Stimulated activated CD4-positive, alpha-beta T cell treated with anti-CD3 and anti-CD28 coated beads, Interleukin-12 subunit alpha, Interleukin-12 subunit beta, amount 100 ng/mL, for 48 hours (primary cell): Measurements from ENCODE around the gene SLC35E2B.

Source experiments
- DNase-seq, 3 donors: peaks; one replicate each; pipeline ENCODE4 v3.0.0-alpha.2; 2020; ENCODE audit warnings: low read depth in 2 of 3, low spot score in 1 of 3

SLC35E2B gene

DNA sequence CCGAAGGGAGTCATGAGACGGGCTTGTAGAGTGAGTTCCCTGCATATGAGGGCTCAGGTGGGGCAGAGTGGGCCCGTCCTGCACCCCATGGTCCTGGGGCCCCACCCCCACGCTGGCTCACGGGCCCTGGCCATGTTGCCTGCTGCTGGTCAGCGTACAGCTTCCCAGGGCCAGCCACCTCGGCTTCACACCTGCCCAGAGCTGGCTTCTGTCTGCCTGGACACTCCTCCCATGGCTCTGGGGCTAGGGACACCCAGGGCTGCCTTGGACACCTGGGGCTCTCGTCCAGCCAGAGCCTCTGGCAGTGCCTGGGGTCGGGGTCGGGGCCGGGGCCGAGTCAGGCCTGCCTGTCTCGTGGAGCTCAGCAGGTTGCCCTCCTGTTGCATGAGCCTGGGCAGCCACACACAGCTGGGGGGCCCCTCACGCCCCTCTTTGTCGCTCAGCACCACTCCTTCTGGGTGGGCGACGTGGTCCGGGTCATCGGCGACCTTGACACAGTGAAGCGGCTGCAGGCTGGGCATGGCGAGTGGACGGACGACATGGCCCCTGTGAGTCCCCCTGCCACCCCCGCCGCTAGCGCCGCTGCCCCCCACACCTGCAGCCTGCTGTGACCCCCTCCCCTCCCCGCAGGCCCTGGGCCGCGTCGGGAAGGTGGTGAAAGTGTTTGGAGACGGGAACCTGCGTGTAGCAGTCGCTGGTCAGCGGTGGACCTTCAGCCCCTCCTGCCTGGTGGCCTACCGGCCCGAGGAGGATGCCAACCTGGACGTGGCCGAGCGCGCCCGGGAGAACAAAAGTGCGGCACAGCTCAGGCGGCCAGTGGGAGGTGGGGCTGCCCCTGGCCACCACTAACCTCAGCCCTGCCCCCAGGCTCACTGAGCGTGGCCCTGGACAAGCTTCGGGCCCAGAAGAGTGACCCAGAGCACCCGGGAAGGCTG lies 66.1 kb downstream of the SLC35E2B start:
- DNase-seq: no peak

DNA sequence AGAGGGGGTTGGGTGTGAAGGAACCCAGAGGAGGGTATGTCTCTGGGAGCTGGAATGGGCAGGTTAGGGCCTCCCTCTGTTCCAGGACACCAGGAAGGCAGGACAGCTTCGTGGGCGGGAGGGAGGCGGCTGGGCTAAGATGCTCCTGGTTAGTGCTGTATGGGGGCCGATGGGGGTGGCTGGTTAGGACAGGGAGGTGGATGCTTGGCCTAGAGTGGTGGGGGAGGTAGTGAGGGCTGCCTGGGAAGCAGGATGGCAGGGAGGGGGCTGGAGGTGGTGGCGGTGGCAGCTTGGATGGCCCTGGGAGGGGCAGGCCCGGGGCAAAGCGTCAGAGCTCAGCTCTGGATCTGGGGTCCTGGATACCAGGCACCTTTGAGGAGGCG lies 66.8 kb downstream of the SLC35E2B start:
- DNase-seq: no peak

DNA sequence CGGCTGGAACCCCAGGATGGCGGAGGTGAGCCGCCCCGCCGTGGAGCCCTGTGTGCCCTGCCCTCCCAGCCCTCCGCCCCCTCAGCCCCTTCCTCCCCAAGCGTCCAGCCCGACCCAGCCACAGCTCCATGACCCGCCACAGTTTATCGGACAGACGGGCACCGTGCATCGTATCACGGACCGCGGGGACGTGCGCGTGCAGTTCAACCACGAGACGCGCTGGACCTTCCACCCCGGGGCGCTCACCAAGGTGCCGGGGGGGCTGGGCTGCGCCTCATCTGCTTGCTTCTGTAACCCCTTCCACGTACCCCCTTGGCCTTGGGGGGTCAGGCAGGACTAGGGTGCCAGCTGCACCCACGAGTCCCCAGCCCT lies 67.2 kb downstream of the SLC35E2B start:
- DNase-seq: no peak

DNA sequence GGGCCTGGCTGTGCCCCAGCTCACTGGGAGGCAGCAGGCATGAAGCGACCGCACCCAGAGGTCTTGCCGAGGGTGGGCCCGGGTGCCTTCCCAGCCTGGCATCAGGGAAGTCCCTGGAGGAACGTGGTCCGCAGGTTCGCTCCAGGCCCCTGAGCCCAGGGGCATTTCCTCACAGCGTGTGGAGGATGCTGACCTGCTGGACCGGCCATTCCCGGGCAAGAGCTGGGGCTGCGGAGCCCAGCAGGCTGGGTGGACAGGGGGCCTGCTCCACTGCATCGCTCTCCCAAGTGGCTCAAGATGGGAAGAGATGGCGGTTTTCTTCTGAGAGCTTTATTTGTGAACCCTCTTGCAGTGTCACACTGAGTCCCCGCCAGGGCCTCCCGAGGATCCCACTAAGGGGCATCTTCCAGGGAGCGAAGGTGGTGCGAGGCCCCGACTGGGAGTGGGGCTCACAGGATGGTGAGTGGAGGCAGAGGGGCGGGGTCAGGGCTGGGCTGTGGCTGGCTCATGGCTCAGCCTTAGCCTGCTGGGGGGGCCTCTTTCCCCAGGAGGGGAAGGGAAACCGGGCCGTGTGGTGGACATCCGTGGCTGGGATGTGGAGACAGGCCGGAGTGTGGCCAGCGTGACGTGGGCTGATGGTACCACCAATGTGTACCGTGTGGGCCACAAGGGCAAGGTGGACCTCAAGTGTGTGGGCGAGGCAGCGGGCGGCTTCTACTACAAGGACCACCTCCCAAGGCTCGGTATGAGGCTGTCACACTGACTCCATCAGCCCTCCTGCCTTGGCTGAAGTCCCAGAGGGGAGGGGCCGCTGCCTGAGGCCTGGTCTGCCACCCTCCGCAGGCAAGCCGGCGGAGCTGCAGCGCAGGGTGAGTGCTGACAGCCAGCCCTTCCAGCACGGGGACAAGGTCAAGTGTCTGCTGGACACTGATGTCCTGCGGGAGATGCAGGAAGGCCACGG lies 67.9 kb downstream of the SLC35E2B start:
- DNase-seq: no peak

DNA sequence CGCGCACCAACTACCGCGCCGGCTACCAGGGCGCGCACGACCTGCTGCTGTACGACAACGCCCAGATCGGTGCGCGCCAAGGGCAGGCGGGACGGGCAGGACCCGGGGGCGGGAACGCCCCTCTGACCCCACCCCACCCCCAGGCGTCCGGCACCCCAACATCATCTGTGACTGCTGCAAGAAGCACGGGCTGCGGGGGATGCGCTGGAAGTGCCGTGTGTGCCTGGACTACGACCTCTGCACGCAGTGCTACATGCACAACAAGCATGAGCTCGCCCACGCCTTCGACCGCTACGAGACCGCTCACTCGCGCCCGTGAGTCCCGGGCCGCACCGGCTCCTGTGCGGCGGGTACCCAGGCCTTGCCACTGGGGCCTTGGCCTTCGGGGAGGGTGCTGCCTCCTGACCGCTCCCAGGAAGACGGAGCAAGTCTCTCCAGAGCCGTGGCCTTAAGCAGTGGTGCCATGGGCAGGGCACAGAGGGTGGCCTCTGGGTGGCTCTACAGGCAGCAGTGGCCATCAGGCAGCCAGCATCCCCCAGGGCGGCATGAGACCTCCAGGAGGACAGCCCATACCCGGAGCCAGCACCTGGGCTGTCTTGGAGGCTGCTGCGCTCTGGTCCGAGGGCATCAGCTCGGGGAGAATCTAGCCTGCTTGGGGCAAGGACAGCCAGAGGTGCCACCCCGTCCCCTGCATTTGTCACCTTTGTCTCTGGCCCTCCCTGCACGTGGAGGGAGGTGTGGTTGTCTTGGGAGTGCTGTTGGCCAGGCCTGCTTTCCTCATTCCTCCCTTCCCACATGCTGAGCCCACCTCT lies 68.8 kb downstream of the SLC35E2B start:
- DNase-seq: no peak

DNA sequence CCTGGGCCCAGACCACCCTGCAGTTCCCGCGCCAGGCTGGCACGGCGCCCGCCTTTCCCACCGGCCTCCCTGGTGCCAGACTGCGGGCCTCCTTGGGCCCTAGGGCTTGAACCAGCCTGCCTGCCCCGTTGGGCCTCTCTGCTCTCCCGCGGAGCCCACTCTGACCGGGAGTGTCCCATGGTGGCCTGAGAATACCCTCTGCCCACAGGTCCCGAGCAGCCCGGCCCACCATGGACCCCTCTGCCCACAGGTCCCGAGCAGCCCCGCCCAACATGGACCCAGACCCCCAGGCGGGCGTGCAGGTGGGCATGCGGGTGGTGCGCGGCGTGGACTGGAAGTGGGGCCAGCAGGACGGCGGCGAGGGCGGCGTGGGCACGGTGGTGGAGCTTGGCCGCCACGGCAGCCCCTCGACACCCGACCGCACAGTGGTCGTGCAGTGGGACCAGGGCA lies 69.4 kb downstream of the SLC35E2B start:
- no peak for DNase-seq

DNA sequence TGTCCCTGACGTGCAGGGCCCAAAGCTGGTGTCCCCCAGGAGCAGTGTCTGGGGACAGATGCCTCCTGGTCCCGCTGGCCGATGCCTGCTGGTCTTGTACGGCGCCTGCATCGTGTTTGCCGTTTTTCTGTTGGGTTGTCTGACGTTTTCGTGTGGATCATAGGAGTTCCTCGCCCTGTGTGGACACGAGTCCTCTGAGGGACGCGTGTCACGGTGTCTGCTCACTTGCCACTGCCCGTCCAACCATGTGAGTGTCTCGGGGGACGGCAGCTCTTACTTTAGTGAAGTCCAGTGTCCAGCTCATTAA lies 69.9 kb downstream of the SLC35E2B start:
- DNase-seq: no peak

DNA sequence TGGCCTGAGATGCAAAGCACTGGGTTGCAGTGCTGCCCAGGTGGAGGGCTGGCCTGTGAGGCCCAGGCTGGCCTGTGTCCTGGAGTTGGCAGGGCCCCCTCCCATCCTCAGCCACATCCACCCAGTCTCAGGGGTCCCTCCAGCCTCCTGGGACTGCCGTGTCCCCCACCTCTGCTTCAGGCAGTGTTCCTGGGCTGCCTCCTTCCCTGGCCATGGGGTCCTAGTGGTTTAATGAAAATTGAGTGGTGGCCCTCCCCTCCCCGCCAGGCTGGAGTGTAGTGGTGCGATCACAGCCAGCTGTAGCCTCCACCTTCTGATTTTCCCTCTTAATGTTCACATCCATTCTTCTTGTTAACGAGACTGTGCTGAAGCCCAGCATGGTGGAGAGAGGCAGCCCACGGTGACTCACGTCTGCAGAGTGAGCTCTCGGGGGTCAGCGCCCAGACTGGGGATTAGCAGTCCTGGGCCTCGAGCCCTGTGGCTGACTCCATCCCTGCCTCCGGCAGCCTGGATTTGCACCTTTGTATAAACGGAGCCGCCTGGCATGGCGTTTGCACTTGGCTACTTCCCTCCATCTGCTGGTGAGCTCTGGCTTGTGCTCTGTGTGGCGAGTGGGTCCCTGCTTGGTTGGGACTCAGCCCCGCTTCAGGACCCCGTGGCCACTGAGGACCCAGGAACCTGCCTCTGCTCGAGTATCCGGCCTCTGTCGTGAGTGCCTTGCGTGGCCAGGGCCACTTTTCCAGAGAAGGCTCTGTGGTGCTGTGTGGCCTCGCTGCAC lies 70.4 kb downstream of the SLC35E2B start:
- DNase-seq: no peak

DNA sequence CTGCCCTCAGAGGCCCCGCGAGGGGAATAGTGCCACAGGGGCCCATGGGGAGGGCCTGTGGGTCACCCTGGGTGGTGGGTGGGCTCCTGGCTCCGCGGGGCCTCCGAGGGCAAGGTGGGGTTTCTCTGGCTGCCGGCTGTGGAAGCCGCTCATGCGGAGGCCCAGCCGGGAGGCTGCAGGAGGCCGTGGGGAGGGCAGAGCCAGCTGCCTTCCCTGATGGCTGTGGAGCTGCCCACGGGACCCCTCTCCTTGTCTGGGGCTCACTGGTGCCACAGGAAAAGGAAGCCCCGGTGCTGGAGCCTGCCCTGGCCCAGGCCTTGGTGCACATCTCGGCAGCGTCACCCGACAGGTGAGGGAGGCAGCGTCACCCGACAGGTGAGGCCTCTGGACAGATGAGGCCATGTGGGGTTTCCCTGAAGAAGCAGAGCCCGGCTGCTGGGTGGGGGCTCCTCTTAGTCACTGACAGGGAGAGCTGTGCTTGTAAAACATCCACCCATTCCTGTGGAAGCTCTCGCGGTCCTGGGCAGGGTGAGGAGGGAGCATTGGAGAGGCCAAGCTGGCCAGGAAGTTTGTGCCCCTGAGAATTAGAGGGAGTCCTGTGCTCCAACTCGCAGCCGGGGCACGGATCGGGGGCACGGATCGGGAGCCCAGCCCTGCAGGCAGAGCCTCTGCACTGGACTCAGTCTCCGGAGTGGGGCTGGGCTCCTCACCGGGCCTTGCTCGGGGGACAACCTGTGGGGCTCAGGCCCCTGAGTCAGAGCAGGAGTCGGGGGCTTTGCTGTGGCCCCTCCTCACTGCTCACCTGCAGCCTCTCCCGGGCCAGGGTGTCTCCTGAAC lies 71.2 kb downstream of the SLC35E2B start:
- DNase-seq: no peak

DNA sequence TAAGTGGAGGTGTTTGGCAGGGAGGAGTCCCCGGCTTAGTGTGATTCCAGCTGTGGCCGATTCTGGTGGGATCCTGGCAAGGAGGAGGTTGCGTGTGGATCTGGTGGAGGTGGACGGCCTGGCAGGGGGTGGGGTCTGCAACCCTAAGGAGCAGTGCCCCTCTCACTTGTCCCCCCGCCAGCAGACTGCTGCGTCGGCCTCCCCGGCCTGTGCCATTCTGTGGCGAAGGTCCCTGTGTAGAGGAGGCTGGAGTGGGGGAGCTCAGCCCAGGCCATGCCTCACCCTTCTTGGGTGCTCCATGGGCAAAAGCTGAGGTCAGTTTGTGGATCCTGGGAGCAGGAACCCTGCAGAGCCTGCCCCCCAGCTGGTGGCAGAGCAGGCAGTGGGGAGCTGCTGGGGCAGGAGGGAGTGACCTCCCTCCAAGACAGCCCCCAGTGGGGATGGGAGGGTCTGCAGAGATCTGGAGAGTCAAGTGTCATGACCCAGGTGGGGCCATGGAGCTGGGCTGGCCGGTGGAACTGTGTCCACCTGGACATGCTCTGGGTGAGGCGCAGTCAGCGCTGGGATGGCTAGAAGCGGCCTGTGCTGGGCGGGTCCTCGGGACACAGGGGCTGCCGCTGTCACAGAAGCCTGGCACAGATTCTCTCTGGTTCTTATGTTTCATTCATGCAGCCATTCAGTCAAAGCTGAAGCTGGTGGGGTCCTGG lies 72.0 kb downstream of the SLC35E2B start:
- no peak for DNase-seq

DNA sequence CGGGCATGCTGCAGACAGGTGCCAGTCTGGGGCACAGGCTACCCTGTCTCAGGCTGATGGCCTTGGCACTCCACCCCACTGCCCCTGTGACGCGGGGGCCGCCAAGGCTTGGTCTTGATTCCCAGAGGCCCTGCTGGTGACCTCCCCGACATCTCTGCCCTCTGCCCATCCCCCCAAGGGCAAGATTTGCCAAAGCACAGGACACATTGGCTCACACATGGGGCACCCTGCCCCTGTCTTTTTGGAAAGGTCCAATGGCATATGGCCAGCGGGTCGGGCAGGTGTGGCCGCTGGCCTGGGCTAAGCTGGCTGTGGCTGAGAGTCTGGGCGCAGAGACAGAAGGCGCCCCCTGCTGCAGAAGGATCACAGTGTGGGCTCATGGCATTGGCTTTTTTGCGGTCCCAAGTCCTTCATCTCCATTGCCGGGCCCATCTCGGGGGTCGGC lies 72.7 kb downstream of the SLC35E2B start:
- no peak for DNase-seq

DNA sequence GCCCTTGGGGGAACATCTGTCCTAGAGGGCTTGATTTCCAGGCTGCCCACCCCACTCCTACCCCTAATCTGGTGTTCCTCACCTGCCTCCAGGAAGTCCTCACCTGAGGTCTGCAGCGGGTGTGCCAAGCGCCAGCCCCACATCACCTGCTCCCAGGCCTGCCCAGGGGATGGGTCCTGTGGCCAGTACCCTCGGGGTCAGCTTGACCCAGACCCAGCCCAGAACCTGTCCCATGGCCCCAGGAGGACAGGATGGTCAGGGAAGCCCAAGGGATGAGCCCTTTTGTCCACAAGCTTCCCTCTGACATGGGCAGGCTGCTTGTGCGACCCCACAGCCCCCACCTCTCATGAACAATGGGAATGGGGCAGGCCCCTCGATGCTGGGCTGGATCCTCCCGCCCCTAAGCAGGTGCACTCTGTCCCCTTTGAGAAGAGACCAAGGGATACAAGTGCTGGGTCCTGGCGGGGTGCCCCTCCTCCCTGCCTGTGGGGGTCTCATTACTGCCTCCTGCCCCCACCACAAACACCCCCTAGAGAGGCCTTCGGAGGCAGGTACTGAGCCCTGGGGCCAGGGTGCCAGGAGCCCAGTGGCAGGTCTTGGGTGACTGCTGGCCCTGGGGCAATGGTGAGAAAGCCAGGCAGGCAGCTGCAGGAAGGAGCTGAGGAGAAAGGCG lies 74.1 kb downstream of the SLC35E2B start:
- DNase-seq: no peak

DNA sequence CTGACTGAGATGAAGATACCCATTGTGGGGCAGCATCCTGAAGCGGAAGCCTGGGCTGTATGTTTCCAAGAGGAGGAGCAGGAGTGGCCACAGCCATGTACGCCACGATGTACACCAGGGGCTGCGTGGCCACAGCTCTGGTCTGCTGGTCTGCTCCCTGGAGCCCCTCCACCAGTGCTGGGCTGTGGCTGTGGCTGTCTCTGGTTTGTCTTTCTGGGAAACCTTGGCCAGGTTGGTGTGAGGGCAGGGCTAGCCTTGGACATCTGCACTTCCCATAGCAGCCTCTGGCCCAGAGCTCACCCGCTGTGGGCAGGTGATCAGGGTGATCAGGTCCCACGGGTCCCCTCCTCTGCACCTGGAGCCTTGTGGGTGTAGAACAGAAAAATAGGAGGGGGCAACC lies 74.7 kb downstream of the SLC35E2B start:
- DNase-seq: no peak

DNA sequence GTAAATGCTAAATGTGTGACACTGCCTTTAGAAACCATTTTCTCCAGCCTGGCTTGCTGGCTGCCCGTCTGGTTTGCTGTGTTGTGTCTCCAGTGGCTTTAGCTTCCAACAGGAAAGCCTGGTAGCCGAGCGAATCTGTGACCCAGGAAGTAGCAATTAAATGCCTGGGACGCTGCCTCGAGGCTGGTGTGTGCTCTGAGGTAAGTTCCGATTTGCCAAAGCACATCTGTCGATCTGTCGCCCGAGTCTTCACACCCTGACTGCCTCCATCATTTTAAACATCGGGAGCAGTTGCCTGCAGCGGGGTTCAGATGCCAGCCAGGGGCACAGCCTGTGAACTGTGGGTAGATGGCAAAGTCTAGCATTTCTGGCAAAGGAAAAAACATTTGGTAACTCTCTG lies 75.1 kb downstream of the SLC35E2B start:
- no peak for DNase-seq

DNA sequence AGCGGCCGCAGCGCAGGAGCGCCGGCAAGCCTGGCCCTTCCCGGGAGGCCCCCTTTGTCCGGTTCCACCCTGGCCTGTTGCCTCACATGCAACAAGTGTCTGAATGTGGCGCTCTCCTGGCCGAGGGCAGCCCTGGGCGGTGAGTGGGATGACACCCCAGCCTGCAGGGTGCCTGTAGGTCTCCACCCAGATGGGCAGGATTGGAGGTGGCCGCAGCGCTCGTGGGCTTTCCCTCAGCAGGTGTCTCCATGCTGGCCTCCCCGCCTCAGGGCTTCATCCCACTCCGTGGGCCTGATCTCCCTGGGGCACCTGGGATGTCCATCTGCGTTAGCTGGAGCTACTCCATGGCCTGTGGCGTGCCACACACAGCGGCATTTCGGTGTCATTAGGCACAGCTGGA lies 75.8 kb downstream of the SLC35E2B start:
- no peak for DNase-seq

DNA sequence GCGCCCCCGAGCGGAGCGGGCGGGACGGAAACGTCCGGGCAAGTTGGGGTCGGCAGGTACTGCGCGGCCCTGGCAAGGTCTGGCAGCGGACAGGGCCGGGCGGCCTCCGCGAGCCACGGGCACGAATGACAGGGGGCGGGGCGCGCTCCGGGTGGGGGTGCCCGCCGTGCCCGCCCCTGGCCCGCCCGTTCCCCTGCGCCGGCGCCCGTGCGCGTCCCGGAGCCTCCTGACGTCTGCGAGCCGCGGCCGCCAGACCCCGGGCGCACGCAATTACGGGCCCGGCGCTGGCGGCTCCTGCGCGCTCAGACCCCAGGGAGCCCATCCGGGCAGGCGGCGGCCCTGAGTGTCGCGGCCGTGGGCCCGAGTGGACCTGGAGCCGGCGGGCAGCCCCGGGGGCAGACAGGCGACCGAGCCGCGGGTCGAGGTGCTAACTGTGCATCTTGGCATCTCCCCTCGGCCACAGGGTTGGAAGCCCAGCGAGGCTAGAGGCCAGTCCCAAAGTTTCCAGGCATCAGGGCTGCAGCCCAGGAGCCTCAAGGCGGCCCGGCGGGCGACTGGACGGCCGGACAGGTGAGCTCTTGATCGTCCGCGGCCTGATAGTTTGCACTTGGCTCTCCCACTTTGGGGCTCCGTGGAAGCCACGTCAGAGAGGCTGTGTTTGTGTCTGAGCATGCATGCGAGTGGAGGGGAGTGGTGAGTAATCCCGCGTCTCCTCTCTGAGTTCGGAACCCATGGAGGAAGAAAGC lies 76.4 kb downstream of the SLC35E2B start:
- no peak for DNase-seq

DNA sequence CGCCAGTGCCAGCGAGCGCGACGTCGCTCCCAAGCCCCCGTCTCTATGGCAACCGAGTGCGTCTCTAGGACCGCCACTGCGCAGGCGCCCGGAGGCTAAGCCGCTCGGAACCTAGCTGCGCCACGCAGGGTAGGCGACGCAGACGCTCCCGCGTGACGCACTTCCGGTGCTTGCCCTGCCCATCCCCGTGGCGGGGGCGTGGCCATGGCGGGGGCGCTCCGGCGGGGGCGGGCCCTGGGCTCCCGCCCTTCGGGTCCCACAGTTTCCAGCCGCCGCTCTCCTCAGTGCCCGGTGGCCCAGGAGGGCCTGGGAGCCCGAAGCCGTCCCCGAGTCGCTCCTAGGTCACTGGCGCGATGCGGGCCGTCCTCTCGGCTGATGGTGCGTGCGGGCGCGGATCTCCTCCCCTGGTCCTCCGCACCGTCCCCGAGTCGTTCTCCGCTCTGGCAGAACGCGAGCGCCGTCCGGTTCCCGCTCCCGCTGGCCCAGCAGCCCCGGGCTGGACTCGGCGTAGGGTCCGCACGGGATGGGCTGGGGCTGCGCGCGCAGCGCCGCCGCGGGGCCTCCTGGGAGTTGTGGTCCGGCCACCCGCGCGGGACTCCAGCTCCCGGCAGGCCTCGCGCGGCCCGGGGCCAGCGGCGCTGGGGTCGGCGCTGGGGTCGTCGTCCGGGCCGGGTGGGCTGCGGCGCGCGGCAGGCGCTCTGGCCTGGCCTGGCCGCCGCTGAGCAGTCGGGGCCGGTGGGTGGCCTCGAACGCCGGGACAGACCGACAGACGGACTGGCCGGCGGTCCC lies 77.1 kb downstream of the SLC35E2B start, which contains the start of gene MIB2:
MIB2 (plus strand) TSS at position 245 of the 789 bp plus-strand sequence. CDS start 7,953 bp downstream, outside the sequence.
- DNase-seq: peak; percentile 95 to 97 (median 95)
